ENCODE results near the gene GFM1.

GRCh38 chr3:158738653-158739052, 94.3 kb downstream of the GFM1 start:
- TF ChIP-seq EZH2 (IDR thresholded peaks at IDR 0.05; ENCODE audit: borderline replicate concordance, low read depth, low read length, poor library complexity, severe bottlenecking) (no peak), CTCF (conservative IDR thresholded peaks at IDR 0.05; ENCODE audit: low read depth, low read length) (no peak)
